Liver (tissue), 9 donors: ENCODE results near the gene KATNB1. TPM values are rescaled to one million over a fixed set of nuclear protein-coding genes. Genes with fewer than 3 reads are reported as not detected.

Source experiments
- DNase-seq: peaks from one replicate; pipeline ENCODE4 v3.0.0-alpha.2; 2017; ENCODE audit warnings: low spot score
- H3K27ac ChIP-seq, 2 donors: one replicate each; pipeline ENCODE4 v1.7.0; 2013; ENCODE audit warnings: inconsistent platforms in 2 of 2, low read length in 2 of 2, control low read depth in 1 of 2, low read depth in 1 of 2, mild to moderate bottlenecking in 1 of 2
- H3K27me3 ChIP-seq, 4 donors: one replicate each; pipeline versions ENCODE4 v1.6.1 to v1.7.0; 2013; ENCODE audit warnings: low read length in 3 of 4, inconsistent platforms in 1 of 4, mild to moderate bottlenecking in 1 of 4, moderate library complexity in 1 of 4; ENCODE audit not compliant: control insufficient read depth in 4 of 4, insufficient read depth in 4 of 4
- H3K36me3 ChIP-seq, 4 donors: one replicate each; pipeline versions ENCODE4 v1.6.1 to v1.7.0; 2013; ENCODE audit warnings: low read length in 3 of 4, mild to moderate bottlenecking in 3 of 4, low read depth in 1 of 4, moderate library complexity in 1 of 4; ENCODE audit not compliant: control insufficient read depth in 4 of 4, insufficient read depth in 3 of 4
- H3K4me1 ChIP-seq, 4 donors: one replicate each; pipeline versions ENCODE4 v1.6.1 to v1.7.0; 2013; ENCODE audit warnings: low read length in 3 of 4, mild to moderate bottlenecking in 3 of 4, moderate library complexity in 1 of 4; ENCODE audit not compliant: control insufficient read depth in 4 of 4, insufficient read depth in 4 of 4
- H3K4me3 ChIP-seq, 3 donors: one replicate each; pipeline versions ENCODE4 v1.6.1 to v1.7.0; 2013; ENCODE audit warnings: low read length in 3 of 3, control low read depth in 1 of 3, low read depth in 1 of 3, mild to moderate bottlenecking in 1 of 3
- H3K9ac ChIP-seq, 2 donors: one replicate each; pipeline ENCODE4 v1.7.0; 2013; ENCODE audit warnings: low read length in 2 of 2, mild to moderate bottlenecking in 2 of 2, moderate library complexity in 2 of 2, control low read depth in 1 of 2, low read depth in 1 of 2
- H3K9me3 ChIP-seq, 4 donors: one replicate each; pipeline versions ENCODE4 v1.6.1 to v1.7.0; 2013; ENCODE audit warnings: low read length in 3 of 4; ENCODE audit not compliant: control insufficient read depth in 4 of 4
- CTCF ChIP-seq: fragments of 150-350 bp; IDR thresholded peaks from 2 replicates; pipeline ENCODE4 v1.5.1; 2017; ENCODE audit warnings: improper control_type of control experiment, low read depth, low read length; ENCODE audit not compliant: missing input control
- EGR1 ChIP-seq, 2 donors: IDR thresholded peaks; 2 replicates each; pipeline ENCODE4 v1.6.1; 2016 to 2018; ENCODE audit warnings: antibody characterized with exemption in 2 of 2, low read depth in 2 of 2
- FOXA1 ChIP-seq: IDR thresholded peaks from 2 replicates; pipeline ENCODE4 v1.6.1; 2016; ENCODE audit warnings: antibody characterized with exemption
- FOXA2 ChIP-seq: IDR thresholded peaks from 2 replicates; pipeline ENCODE4 v1.6.1; 2016; ENCODE audit warnings: antibody characterized with exemption
- GABPA ChIP-seq, 2 donors: IDR thresholded peaks in 1 of 2; conservative IDR thresholded peaks in 1 of 2; 2 replicates each; pipeline ENCODE4 v1.6.1; 2016; ENCODE audit warnings: antibody characterized with exemption in 2 of 2, mild to moderate bottlenecking in 1 of 2, moderate library complexity in 1 of 2
- HNF4A ChIP-seq, 2 donors: conservative IDR thresholded peaks; 2 replicates each; pipeline ENCODE4 v1.6.1; 2016; ENCODE audit warnings: antibody characterized with exemption in 2 of 2, mild to moderate bottlenecking in 2 of 2
- HNF4G ChIP-seq: IDR thresholded peaks from 2 replicates; pipeline ENCODE4 v1.6.1; 2016; ENCODE audit warnings: antibody characterized with exemption
- JUND ChIP-seq, 2 donors: IDR thresholded peaks; 2 replicates each; pipeline ENCODE4 v1.6.1; 2016; ENCODE audit warnings: antibody characterized with exemption in 2 of 2
- MAX ChIP-seq: IDR thresholded peaks from 2 replicates; pipeline ENCODE4 v1.6.1; 2016; ENCODE audit warnings: antibody characterized with exemption
- NR2F2 ChIP-seq: IDR thresholded peaks from 2 replicates; pipeline ENCODE4 v1.6.1; 2016; ENCODE audit warnings: antibody characterized with exemption
- RAD21 ChIP-seq, 2 donors: IDR thresholded peaks; 2 replicates each; pipeline ENCODE4 v1.6.1; 2016; ENCODE audit warnings: antibody characterized with exemption in 2 of 2, mild to moderate bottlenecking in 2 of 2
- REST ChIP-seq: IDR thresholded peaks from 2 replicates; pipeline ENCODE4 v1.6.1; 2016; ENCODE audit warnings: antibody characterized with exemption, mild to moderate bottlenecking
- RXRA ChIP-seq, 2 donors: IDR thresholded peaks; 2 replicates each; pipeline ENCODE4 v1.6.1; 2017 to 2018; ENCODE audit warnings: antibody characterized with exemption in 2 of 2, mild to moderate bottlenecking in 1 of 2
- SP1 ChIP-seq: IDR thresholded peaks from 2 replicates; pipeline ENCODE4 v1.6.1; 2018; ENCODE audit warnings: antibody characterized with exemption, mild to moderate bottlenecking
- YY1 ChIP-seq: IDR thresholded peaks from 2 replicates; pipeline ENCODE4 v1.6.1; 2016; ENCODE audit warnings: antibody characterized with exemption, mild to moderate bottlenecking
- ZBTB33 ChIP-seq: IDR thresholded peaks from 2 replicates; pipeline ENCODE4 v1.6.1; 2016; ENCODE audit warnings: antibody characterized with exemption
- WGBS: extraction: QIAGEN DNeasy Blood & Tissue Kit; methylation state at CpG from one replicate; pipeline ENCODE4 v1.1.7; 2013; 5-methylcytosine and 5-hydroxymethylcytosine counted together
- polyA plus RNA-seq, 2 donors: library from polyadenylated mRNA; stranded (reverse) in 1 of 2; unstranded in 1 of 2; fragments of 200-250 nt in 1 of 2; fragments of >200 nt in 1 of 2; fragmentation: Nextera tagmentation in 1 of 2; extraction: Ambion mirVana in 1 of 2; gene quantifications; one replicate each; pipeline versions ENCODE4 v1.2.1 to v1.2.3, GENCODE V29; 2013 to 2015
- total RNA-seq, 2 donors: library from RNA; depleted of rRNA; stranded (reverse); fragments of >200 nt; gene quantifications; one replicate each; pipeline ENCODE4 v1.2.3, GENCODE V29; 2014
- TF ChIP-seq, protein P1 (sequence below): IDR thresholded peaks from 2 replicates; pipeline ENCODE4 v1.6.1; 2016; ENCODE audit warnings: antibody characterized with exemption
- donor health status: healthy.
- donor health status: healthy.
- donor health status: healthy.
- donor health status: healthy.
- donor health status: healthy.

KATNB1 gene
- total and polyA plus RNA-seq, 4 donors: 4.5 to 16.4 (median 7.5) TPM

DNA sequence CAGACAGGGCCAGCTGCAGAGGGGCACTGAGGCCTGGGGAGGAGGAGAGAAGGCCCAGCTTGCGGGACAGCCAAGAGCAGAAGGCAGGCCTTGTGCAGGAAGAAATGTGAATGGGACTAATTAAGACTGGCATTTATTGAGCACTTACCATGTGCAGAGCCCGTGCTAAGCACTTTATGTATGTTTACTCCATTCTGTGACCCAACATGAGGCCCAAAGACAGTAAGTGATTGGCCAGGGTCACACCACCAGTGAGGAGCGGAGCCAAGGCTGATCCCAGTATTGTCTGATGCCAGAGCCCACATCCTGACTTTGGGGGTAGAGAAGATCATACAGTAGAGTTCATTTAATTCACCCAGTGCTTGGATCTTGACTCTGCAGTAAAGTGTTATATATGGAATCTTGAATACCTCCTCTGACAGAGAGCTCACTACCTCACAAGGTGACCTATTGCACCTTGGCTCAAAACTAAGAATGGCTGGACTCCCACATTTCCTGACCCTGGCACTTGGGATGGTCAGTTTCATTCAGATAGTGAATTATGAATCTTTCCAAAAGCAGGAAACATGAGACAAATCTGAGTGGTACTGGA is 13.6 kb downstream of the KATNB1 start:
- no peak overlapping the region for H3K27ac ChIP-seq
- no peaks in the 10 kb centered on the region for H3K27me3 ChIP-seq
- H3K4me3 ChIP-seq: no peak overlapping the region
- no peak for DNase-seq
- H3K9me3 ChIP-seq: no peaks in the 10 kb centered on the region
- no peak overlapping the region for H3K9ac ChIP-seq
- WGBS: 98% methylated on average over 3 of the region's 3 CpGs
- no peaks in the 10 kb centered on the region for H3K4me1 ChIP-seq
- TF ChIP-seq ZBTB33 (no peak), SP1 (no peak), RXRA (IDR thresholded peaks at IDR 0.05) (no peak), CTCF (no peak), EGR1 (IDR thresholded peaks at IDR 0.05; ENCODE audit: low read depth in 2 of 2) (no peak)
- H3K36me3 ChIP-seq: no peaks in the 10 kb centered on the region

DNA sequence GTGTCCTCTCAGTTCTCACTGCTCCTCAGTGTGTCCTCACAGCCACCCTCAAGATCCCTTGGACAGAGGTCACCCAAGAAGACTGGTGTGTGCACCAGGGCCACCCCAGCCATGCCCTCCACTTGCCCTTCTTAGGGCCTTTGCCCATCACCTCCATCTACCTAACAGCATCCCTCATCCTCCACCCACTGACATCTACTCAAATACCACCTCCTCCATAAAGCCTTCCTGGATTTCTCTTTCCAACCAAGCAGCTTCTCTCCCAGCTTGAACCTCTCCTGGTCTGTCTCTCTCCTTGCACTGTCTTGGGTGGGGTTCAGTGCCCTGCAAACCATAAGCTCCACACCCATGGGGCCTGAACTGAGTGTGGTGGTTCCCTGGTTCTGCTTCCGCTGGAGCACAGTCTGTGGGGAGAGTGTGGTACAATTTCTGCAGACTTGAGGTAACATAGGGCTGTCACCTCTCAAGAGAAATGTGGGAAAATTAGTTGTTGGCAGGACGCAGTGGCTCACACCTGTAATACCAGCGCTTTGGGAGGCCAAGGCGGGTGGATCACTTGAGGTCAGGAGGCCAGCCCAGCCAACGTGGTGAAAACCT is 14.4 kb downstream of the KATNB1 start:
- H3K27ac ChIP-seq: no peak overlapping the region
- no peak for TF ChIP-seq NR2F2
- TF ChIP-seq, protein P1, sequence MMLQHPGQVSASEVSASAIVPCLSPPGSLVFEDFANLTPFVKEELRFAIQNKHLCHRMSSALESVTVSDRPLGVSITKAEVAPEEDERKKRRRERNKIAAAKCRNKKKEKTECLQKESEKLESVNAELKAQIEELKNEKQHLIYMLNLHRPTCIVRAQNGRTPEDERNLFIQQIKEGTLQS: no peak
- no peak for TF ChIP-seq FOXA1
- TF ChIP-seq CTCF: no peak
- no peak for TF ChIP-seq RAD21 (IDR thresholded peaks at IDR 0.05)
- TF ChIP-seq RXRA (IDR thresholded peaks at IDR 0.05): no peak
- TF ChIP-seq SP1: no peak
- no peak for TF ChIP-seq GABPA (IDR thresholded peaks at IDR 0.05 in 1 of 2, conservative IDR thresholded peaks at IDR 0.05 in 1 of 2)
- no peak for TF ChIP-seq JUND (IDR thresholded peaks at IDR 0.05)
- TF ChIP-seq FOXA2: no peak
- no peak for TF ChIP-seq REST
- TF ChIP-seq EGR1 (IDR thresholded peaks at IDR 0.05; ENCODE audit: low read depth in 2 of 2): no peak
- TF ChIP-seq HNF4A (conservative IDR thresholded peaks at IDR 0.05): no peak
- no peak for TF ChIP-seq ZBTB33
- no peak for TF ChIP-seq HNF4G
- TF ChIP-seq YY1: no peak
- no peak for TF ChIP-seq MAX
- H3K4me3 ChIP-seq: no peak overlapping the region
- no peak overlapping the region for H3K9ac ChIP-seq
- no peaks in the 10 kb centered on the region for H3K9me3 ChIP-seq
- no peaks in the 10 kb centered on the region for H3K4me1 ChIP-seq
- no peaks in the 10 kb centered on the region for H3K36me3 ChIP-seq
- 91% methylated on average over 5 of the region's 5 CpGs for WGBS
- H3K27me3 ChIP-seq: no peaks in the 10 kb centered on the region
- DNase-seq: no peak
